MM.1S (cell line): ENCODE results near the gene HYAL4.

Experiments used
- EZH2 ChIP-seq: fragments of 300-600 bp; sonication (generic); optimal IDR thresholded peaks from 2 replicates; pipeline ENCODE3; 2017; ENCODE audit warnings: low read depth, mild to moderate bottlenecking, antibody characterized with exemption, low read length, mixed read lengths
- TF ChIP-seq, protein P1 (sequence below): fragments of 300-600 bp; sonication (generic); IDR thresholded peaks from 2 replicates; pipeline ENCODE4 v1.5.1; 2016; ENCODE audit warnings: antibody characterized with exemption, low read length, mixed read lengths

DNA sequence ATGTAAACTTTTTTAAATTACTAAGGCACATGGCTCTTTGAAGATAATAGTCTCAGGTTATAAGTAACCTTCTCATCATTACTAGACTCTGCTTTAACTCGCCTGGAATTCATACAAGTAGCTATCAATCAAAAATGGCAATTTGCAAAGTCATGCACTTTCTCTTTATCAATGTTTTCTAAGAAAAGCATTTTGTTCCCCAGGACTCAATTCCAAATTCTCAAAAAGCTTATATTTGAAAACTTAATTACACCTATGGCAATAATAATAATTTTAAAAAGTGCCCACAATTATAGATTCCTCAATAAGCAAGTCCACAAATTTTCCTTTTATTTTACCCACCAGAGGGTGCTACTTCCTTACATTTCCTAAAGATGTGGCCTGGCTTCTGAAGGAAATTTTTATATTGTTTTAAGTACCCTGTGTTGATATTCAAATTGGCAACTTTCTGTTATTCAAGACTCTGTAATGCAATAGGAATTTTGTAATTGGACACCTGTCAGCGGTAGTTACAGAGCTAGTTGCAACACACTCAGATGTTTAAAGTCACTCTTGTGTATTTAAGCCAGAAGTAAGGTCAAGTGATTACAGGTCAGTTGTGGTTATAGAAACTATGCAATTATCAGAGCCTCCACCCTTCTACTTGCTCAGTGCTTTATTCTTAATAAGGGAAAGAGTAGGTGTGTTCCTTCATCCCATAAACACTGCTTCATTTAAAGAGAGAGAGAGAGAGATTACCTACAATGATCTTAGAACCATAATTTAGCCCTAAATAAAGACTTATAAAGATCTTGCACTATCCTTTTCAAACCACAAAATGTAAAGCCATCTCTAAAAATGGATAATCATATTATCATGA lies 47.1 kb upstream of the HYAL4 start:
- TF ChIP-seq, protein P1, sequence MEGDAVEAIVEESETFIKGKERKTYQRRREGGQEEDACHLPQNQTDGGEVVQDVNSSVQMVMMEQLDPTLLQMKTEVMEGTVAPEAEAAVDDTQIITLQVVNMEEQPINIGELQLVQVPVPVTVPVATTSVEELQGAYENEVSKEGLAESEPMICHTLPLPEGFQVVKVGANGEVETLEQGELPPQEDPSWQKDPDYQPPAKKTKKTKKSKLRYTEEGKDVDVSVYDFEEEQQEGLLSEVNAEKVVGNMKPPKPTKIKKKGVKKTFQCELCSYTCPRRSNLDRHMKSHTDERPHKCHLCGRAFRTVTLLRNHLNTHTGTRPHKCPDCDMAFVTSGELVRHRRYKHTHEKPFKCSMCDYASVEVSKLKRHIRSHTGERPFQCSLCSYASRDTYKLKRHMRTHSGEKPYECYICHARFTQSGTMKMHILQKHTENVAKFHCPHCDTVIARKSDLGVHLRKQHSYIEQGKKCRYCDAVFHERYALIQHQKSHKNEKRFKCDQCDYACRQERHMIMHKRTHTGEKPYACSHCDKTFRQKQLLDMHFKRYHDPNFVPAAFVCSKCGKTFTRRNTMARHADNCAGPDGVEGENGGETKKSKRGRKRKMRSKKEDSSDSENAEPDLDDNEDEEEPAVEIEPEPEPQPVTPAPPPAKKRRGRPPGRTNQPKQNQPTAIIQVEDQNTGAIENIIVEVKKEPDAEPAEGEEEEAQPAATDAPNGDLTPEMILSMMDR, result peak; percentile 67
- no peak for TF ChIP-seq EZH2
